ENCODE data around the gene NAB1. TPM values are rescaled to one million over a fixed set of nuclear protein-coding genes. Genes with fewer than 3 reads are reported as not detected.

NAB1 gene
- total and polyA plus RNA-seq, 8 donors, result 7.2 to 23.4 (median 10.5) TPM

- TF ChIP-seq, protein P1, sequence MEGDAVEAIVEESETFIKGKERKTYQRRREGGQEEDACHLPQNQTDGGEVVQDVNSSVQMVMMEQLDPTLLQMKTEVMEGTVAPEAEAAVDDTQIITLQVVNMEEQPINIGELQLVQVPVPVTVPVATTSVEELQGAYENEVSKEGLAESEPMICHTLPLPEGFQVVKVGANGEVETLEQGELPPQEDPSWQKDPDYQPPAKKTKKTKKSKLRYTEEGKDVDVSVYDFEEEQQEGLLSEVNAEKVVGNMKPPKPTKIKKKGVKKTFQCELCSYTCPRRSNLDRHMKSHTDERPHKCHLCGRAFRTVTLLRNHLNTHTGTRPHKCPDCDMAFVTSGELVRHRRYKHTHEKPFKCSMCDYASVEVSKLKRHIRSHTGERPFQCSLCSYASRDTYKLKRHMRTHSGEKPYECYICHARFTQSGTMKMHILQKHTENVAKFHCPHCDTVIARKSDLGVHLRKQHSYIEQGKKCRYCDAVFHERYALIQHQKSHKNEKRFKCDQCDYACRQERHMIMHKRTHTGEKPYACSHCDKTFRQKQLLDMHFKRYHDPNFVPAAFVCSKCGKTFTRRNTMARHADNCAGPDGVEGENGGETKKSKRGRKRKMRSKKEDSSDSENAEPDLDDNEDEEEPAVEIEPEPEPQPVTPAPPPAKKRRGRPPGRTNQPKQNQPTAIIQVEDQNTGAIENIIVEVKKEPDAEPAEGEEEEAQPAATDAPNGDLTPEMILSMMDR (IDR thresholded peaks at IDR 0.05), result no peak
- 34 to 38% methylated on average over 3 of the region's 3 CpGs for WGBS, 2 donors
- H3K27ac ChIP-seq, result no peak overlapping the region
- no peak overlapping the region for H3K4me3 ChIP-seq
- H3K27me3 ChIP-seq, result no peaks in the 10 kb centered on the region
- DNase-seq (no peak), ATAC-seq (peak in 3 of 4 donors; percentile 29 to 32 (median 31)), FAIRE-seq (peak; percentile 9)
- H3K4me1 ChIP-seq, result peaks cover 0 to 7% (median 0%) of the 10 kb centered on the region in 3 donors
- no peaks in the 10 kb centered on the region for H3K36me3 ChIP-seq
- intact Hi-C loops (cut with DNase I), result no loop called here
- H3K9me3 ChIP-seq, result no peaks in the 10 kb centered on the region
These were observed 34.9 kb downstream of the NAB1 start for GRCh38 chr2:190683802-190684201.

- ATAC-seq, result no peak
These were observed 36.0 kb downstream of the NAB1 start for GRCh38 chr2:190684931-190685330.

GRCh38 chr2:190685333-190685732 lies 36.5 kb downstream of the NAB1 start:
- TF ChIP-seq, protein P1 (IDR thresholded peaks at IDR 0.05), result no peak
- intact Hi-C loops (cut with DNase I), result no loop called here
- Histone ChIP-seq H3K36me3 (peaks cover 0 to 2% (median 0%) of the 10 kb centered on the region in 3 donors), H3K9me3 (no peaks in the 10 kb centered on the region), H3K4me3 (no peak overlapping the region), H3K4me1 (peaks cover 0 to 7% (median 0%) of the 10 kb centered on the region in 3 donors), H3K27ac (no peak overlapping the region), H3K27me3 (no peaks in the 10 kb centered on the region)
- FAIRE-seq (no peak), DNase-seq (no peak), ATAC-seq (no peak)
- 94 to 96% methylated on average over 3 of the region's 3 CpGs for whole genome bisulfite sequencing, 2 donors

More at GRCh38 chr2:190684931-190685330, 36.0 kb downstream of the NAB1 start:
- FAIRE-seq (no peak), DNase-seq (no peak)
- no peaks in the 10 kb centered on the region for H3K27me3 ChIP-seq
- H3K4me1 ChIP-seq, result peaks cover 0 to 7% (median 0%) of the 10 kb centered on the region in 3 donors
- H3K36me3 ChIP-seq, result no peaks in the 10 kb centered on the region
- TF ChIP-seq, protein P1 (IDR thresholded peaks at IDR 0.05), result no peak
- no peak overlapping the region for H3K27ac ChIP-seq
- H3K4me3 ChIP-seq, result no peak overlapping the region
- 74 to 81% methylated on average over 2 of the region's 2 CpGs for WGBS, 2 donors
- H3K9me3 ChIP-seq, result no peaks in the 10 kb centered on the region
- intact Hi-C loops (cut with DNase I), result no loop called here

DNA sequence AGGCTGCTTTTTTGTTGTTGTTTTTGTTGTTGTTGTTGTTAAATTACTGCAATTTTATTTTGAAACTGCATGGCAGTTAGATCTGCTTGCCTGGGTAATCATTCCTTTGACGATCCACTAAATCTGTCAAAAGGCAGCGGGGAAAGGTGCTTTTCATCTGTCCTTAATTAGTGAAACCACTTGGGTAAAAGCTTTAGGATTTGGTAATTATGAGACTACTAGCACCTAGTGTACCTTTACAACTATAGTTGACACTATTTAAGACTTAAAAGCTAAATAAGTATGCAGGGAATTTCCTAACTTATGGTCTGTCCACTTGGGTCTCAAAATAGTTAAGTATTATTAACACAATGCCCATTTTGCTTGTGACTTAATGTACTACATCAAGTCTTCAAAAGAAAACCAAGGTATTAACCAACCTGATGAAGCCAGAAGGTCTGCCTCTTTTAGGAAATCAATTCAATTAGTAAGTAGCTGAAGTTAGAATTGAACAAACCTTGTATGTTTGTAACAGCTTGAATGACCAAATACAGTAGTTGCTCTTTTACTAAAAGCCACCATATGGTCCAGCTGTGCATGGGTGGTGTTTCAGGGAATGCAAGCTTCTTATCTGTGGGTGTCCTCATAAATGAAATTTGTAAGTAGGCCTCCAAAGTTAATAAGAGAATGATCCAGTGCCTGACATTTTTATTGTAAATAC lies 44.8 kb downstream of the NAB1 start:
- FAIRE-seq, result no peak
- 96% methylated on average over 2 of the region's 2 CpGs for WGBS, 2 donors
- no peaks in the 10 kb centered on the region for H3K27me3 ChIP-seq
- H3K36me3 ChIP-seq, result peaks cover 0 to 3% (median 0%) of the 10 kb centered on the region in 3 donors
- H3K4me3 ChIP-seq, result no peak overlapping the region
- no peaks in the 10 kb centered on the region for H3K9me3 ChIP-seq
- no peak for DNase-seq
- H3K27ac ChIP-seq, result no peak overlapping the region
- TF ChIP-seq, protein P1 (IDR thresholded peaks at IDR 0.05), result no peak
- no peak for ATAC-seq
- no peaks in the 10 kb centered on the region for H3K4me1 ChIP-seq
- intact Hi-C loops (cut with DNase I), result no loop called here

DNA sequence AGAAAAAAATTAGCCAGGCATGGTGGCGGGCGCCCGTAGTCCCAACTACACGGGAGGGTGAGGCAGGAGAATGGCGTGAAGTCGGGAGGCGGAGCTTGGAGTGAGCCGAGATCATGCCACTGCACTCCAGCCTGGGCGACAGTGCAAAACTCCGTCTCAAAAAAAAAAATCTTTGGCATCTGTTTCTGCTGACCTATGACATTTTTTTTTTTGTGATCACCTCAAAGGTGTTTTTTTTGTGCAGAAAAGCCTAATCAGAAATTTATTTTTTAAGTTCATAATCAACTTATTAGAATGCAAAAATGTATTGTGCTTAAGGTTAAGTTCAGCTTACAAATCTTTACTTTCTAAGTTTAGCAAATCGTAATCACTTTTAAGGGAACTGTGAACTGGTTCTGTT lies 45.6 kb downstream of the NAB1 start:
- DNase-seq, result no peak
- no peak overlapping the region for H3K27ac ChIP-seq
- no peaks in the 10 kb centered on the region for H3K4me1 ChIP-seq
- H3K27me3 ChIP-seq, result no peaks in the 10 kb centered on the region
- no peak for ATAC-seq
- intact Hi-C loops (cut with DNase I), result no loop called here
- H3K4me3 ChIP-seq, result no peak overlapping the region
- no peak for FAIRE-seq
- TF ChIP-seq, protein P1 (IDR thresholded peaks at IDR 0.05), result no peak
- no peaks in the 10 kb centered on the region for H3K9me3 ChIP-seq
- H3K36me3 ChIP-seq, result peaks cover 0 to 3% (median 0%) of the 10 kb centered on the region in 3 donors
- WGBS, 2 donors, result 90 to 98% methylated on average over 11 of the region's 11 CpGs
